ENCODE results near the gene FIG4. TPM values are rescaled to one million over a fixed set of nuclear protein-coding genes. Genes with fewer than 3 reads are reported as not detected.

FIG4 gene
- total and polyA plus RNA-seq, 2 of the 13 experiments (the other 11 are each of a cell fraction or from before 2014, with no cell fraction given) = 5.5 to 7.9 TPM

GRCh38 chr6:109872968-109873545 lies 182.0 kb downstream of the FIG4 start:
- FAIRE-seq (no peak), ATAC-seq (no peak), DNase-seq (ENCODE audit: low spot score) (no peak)
- Histone ChIP-seq H3K4me1 (ENCODE audit: insufficient read depth, low read length) (no peaks in the 10 kb centered on the region), H3K27ac (ENCODE audit: extremely low read length, insufficient read depth, low read length) (no peak overlapping the region), H3K9me3 (ENCODE audit: low read length) (no peaks in the 10 kb centered on the region), H3K79me2 (ENCODE audit: insufficient read depth, low read length) (no peaks in the 10 kb centered on the region), H3K36me3 (replicated peaks in 1 of 2; ENCODE audit: control insufficient read depth in 1 of 2, insufficient read depth in 2 of 2, low read length in 2 of 2) (no peaks in the 10 kb centered on the region), H3K9ac (ENCODE audit: insufficient read depth, low read depth, low read length) (no peak overlapping the region), H3K4me3 (replicated peaks in 1 of 3; ENCODE audit: insufficient read depth in 1 of 3, low read depth in 2 of 3, low read length in 3 of 3) (no peak overlapping the region), H2AFZ (ENCODE audit: low read length) (no peak overlapping the region), H3K4me2 (ENCODE audit: low read depth, low read length) (no peak overlapping the region), H4K20me1 (ENCODE audit: insufficient read depth, low read length) (no peaks in the 10 kb centered on the region), H3K27me3 (ENCODE audit: control insufficient read depth in 1 of 2, insufficient read depth in 2 of 2, low read length in 2 of 2) (peaks cover 0 to 33% of the 10 kb centered on the region in 2 experiments; a peak in 3 of 5 replicates)
- in situ Hi-C loops (cut with HindIII; ENCODE audit: extremely low pct_ligation_motif_present, low pct_unique_long_range_greater_than_20kb) = no loop called here
- 0% methylated on average over 2 of the region's 4 CpGs for WGBS (ENCODE audit: low lambda C conversion rate)
- POLR2A ChIA-PET = no interaction called here
- TF ChIP-seq RELA (CRISPR knock-in tag; IDR thresholded peaks at IDR 0.05) = no peak
- no peak for TF ChIP-seq ONECUT2 (CRISPR knock-in tag; IDR thresholded peaks at IDR 0.05)
- no peak for TF ChIP-seq SRF (IDR thresholded peaks at IDR 0.05; ENCODE audit: low read depth, low read length)
- TF ChIP-seq MXI1 (IDR thresholded peaks at IDR 0.05; ENCODE audit: borderline replicate concordance, low read depth, low read length) = no peak
- TF ChIP-seq, protein P1, sequence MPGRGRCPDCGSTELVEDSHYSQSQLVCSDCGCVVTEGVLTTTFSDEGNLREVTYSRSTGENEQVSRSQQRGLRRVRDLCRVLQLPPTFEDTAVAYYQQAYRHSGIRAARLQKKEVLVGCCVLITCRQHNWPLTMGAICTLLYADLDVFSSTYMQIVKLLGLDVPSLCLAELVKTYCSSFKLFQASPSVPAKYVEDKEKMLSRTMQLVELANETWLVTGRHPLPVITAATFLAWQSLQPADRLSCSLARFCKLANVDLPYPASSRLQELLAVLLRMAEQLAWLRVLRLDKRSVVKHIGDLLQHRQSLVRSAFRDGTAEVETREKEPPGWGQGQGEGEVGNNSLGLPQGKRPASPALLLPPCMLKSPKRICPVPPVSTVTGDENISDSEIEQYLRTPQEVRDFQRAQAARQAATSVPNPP (CRISPR knock-in tag; IDR thresholded peaks at IDR 0.05) = no peak
- no peak for TF ChIP-seq BRCA1 (CRISPR knock-in tag; IDR thresholded peaks at IDR 0.05)
- TF ChIP-seq JDP2 (CRISPR knock-in tag; IDR thresholded peaks at IDR 0.05; ENCODE audit: borderline replicate concordance) = no peak
- no peak for TF ChIP-seq POLR2AphosphoS2 (IDR thresholded peaks at IDR 0.05; ENCODE audit: low read depth, low read length)
- TF ChIP-seq ZBTB42 (CRISPR knock-in tag; IDR thresholded peaks at IDR 0.05) = no peak
- intact Hi-C loops (cut with micrococcal nuclease; ENCODE audit: unreplicated experiment) = no loop called here
- CTCF ChIA-PET (ENCODE audit: low intra/inter-chr PET ratio, low total read pairs) = no interaction called here
- no TSS peak for BruUV-seq (replicated peaks)

Measured in HepG2 (cell line).